Measurements from ENCODE around the gene GPC6.

GPC6 gene

DNA sequence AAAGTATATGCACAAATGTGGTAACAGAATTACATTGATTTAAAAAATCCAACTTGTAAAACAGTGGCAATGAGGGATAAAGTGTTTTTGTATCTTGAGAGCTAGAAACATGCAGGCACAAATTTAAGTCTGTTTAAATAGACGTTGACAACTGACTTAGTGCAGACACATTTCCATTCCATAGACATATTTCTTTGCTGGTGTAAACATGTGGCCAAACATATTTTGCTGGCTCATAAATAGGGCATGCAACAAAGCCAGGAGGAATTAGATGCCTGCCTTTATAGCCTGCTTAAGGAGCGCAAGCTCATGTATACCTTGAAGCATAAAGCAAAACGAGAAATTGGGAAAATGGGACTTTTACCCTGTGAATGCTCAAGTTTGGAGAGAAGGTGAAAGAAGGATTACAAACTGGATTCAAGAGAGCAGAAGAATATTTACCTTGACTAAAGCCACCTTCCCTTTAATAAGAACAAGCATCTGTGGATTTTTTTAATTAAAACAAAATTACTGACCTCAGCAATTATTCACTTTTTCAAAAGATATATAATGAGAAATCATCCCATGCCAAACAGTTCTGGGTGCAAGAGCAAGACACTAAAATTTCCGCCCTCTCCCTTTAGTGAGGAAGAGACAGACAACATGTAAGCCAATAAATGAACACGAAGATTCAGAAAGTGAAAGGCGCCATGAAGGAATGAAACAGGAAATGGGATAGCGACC, 1181.9 kb downstream of the GPC6 start:
- no peak for DNase-seq

DNA sequence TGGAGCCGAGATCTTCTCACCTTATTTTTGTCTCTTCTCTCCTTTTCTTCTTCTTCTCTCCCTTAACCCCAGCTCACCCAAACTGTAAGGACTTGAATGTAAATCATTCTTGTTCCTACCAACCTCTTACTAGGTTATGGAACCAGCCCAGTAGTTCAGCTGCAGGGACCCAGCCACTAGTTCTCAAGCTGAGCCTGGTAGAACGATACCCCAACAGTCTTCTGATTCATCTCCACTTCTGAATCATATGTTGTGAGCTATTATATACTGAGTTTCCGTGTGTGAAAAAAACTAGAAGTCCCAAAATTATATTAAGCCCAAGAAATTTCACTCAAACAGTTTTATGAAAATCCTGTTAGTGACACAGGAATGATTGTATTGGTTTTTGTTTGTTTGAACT, 1185.1 kb downstream of the GPC6 start:
- DNase-seq, result no peak

DNA sequence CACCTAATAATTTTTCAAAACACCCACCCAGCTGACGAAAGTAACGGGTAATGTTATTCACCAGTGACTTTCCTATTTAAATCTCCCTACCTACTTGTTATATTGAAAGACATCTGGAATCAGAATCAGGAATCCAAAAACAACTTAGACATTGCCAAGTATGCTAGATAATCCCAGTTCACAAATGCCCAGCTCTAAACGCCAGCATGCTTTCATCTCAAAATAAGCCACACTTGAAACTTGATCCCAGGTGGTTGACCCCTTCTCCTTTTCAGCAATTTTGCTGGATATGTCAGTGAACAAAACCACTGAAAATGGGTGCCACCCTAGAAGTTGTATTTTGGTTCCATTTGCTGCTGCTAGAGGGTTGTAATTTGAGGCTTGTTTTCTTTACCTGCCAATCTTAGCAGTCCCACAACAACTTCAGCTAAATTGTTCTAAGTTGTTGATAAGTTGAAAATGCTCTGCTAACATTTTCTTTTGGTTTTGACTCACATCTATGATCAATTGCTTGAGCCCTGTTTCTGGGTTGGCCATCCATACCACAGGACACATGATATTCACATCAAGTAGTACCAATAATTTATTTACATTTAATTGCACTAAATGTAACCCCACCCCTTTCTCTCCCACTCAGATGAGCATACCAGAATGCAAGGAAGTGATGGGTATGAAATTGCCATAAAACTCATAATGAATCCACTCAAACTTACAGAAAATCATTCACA, 1186.4 kb downstream of the GPC6 start:
- no peak for DNase-seq

DNA sequence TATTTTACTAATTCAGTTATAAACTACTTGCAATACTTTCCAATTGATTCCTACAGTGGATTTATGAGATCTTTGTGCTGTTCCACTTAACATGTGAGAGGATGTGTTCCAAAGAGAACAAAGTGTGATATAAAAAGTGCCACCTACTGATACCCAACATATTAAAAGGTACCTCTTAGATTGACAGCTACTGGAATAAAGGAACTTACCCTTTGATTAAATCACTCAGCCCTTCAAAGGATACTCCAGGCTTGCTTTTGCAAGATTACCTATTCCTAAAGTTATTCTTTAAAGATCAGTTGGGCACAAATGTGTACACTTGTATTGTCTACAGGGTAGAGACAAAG, 1187.0 kb downstream of the GPC6 start:
- DNase-seq, result no peak

- no peak for DNase-seq
Measured at GRCh38 chr13:94414141-94414540, 1187.5 kb downstream of the GPC6 start.

DNA sequence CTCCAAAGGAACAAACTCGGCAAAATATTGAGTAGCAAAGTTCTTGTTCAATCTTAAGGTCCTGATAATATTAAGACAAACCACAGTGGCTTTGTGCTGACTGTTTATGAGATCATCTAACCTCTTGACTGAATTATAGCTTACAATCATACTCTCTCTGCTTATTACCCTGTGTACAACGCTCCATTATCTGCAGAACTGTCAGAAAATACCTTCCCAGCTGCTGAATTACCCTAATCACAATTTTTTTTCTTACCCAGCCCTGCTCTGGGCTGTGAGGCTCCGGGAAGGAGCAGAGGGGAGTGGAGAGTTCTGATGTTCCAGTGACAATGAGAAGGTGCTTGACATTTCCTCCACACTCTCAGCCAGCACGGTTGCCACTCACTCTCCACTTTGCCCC, 1188.1 kb downstream of the GPC6 start:
- no peak for DNase-seq

GRCh38 chr13:94415500-94416237, 1189.1 kb downstream of the GPC6 start:
- DNase-seq, result no peak

DNA sequence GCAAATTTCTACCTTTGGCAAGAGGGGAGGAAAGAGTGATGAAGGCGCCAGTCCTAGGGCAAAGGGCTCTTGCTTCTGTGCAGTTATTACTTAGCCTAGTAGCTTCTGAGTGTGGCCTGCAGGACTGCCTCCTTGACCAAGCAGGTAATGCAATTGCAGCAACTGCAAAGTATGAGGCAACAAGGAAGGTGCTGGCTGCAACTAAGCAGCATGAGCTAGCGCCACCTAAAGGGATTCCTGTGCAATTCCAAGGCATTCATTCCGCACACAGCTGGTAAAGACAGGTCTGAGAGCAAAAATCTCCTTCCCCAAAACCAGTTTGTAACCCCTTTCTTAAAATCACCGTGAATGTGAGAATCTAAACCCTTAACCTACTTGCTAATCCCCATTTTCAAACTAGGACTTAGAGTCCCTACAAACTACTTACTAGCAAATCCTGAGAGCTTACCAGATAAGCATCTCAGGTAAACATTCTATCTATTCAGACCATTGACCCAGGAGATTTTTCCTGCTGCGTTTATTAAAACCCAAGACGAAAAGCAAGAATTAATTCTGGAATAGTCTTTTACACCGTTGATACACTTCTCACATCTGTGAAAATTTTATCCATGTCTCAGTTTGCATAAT, 1190.0 kb downstream of the GPC6 start:
- DNase-seq, result no peak

DNA sequence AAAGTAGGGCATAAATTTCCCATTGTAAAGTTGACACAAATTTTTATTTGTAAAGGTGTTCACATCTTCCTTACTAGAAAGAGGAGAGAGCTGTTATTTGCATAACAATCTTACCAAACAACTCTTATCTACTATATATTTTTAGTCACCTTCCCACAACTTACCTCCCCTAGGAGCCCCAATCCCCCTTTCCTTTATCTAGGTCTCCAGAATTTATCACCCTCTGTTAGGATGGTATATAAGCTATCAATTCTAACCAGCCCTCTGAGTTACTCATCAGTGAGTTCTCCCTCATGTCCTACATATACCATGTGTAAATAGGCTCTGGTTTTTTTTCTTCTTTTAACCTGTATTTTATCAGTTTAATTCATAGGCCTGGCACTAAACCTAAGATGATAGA, 1190.7 kb downstream of the GPC6 start:
- no peak for DNase-seq

GRCh38 chr13:94419304-94419924, 1192.8 kb downstream of the GPC6 start:
- DNase-seq, result no peak

DNA sequence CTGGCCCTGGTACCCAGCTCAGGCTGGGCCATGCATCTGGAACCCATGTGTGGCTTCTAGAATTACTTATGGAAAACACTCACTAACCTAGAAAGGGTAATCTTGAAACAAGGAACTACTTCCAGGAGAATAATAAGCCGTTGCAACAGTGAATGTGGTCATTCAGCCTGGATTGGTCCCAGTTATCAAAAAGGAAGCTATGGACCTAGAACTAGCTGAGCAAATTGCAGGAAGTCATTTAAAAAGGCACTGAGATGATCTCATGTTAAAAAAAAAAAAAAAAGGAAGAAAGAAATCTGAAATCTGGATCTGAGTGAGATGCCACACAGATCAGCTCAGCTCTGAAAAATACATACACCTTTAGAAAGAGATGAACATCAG, 1193.3 kb downstream of the GPC6 start:
- DNase-seq, result no peak

DNA sequence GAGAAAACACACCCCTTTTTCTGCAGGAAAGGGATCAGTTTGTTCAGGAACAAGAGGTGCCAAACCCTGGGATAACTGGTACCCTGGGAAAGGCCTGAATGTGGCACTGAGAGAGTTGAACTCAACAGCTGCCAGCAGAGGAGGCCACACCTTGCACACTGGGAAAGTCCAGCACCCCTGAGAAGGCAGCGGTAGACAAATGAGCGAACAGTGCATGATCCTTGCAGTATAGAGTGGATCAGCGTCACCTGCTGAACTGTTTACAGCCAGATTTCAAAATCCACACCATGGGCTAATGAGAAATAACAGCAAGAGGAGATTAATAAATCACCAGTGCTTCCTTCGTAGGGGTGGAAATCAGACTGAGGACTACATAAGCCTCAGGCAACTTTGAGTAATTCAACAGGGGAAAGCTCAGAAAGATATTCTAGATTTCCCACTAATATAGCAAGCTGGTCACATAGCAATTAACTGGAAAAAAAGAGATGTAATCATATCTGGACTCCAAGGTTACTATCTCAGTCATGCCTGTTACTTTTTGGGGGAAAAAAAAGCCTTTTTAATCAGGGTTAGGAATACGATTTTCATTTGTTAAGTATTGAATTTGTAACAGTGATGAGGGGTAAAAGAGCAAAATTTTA, 1200.8 kb downstream of the GPC6 start:
- no peak for DNase-seq

GRCh38 chr13:94431574-94431973, 1205.0 kb downstream of the GPC6 start:
- DNase-seq, result no peak

DNA sequence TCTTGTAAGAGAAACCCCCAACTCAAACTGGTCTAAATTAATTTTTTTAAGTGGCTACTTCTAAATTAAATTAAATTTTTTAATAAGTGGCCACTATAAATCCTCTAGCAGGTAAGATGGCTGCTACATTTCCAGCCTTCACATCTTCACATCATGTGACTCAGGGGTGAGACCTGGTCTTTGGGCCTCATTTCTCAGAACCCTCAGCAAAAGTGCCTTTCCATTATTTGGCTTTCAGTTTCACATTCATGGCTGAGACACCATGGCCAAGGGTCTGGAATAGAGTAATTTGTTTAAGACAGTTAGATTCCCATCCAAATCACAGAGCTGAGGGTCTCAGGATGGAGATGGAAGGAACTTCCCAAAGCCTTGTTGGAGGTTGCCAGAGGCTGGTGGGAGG, 1205.4 kb downstream of the GPC6 start:
- no peak for DNase-seq

DNA sequence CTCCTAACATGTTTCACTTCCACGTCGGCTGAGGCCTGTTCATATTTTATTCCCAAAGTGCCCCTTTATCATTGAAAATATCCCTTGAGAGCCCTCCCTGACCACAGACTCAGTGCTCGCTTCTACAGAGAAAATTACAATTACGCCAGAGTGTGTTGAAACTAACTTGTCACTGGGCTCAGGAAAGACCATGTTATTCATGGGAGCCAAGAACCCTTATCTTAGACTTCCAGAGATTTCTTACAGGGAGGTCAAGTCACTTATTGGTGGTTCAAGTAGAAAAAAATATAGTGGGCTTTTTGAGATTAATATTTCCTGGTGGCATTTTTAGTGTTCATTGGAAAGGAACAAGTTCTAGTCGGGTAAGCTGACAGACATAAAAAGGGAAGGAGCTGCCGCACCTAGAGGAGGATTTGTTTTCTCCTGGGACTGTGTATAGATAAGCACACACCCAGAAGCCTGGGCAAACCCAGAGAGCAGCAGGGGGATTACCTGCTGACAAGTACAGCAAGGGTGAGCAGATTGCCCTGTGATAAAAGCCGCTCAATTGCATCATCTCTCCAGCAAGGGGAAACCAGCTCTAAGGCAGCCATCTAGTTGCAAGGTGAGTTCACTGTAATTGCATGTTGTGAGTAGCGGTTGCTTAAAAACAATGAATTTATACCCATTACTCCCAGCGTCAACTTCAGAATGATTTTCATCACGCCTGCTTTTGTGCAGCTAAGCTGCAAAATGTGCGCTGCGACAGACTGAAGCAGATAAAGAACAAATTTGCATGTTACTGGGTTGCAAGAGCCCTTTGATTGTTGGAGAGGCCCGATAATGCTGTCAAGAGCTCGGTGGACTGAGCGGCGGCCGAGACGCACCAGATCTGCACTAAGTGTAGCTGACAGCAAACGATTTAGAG, 1206.7 kb downstream of the GPC6 start:
- no peak for DNase-seq

- DNase-seq, result no peak
Measured at GRCh38 chr13:94435604-94436226, 1209.1 kb downstream of the GPC6 start.

DNA sequence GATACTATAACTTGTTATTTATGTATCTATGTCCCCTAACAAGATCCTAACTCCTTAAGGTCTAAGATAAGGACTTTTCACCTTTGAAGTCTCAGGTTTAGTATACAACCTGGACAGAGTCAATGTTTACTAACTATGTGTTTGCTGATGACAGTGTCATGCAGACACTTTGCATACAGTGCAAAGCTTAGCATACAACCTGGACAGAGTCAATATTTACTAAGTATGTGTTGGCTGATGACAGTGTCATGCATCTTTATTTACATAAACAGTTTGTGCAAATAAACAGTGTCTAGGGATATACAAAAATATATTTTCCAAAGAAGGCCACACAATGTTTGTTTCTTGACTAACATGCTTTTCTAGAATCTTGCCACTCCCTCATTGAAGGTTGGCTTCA, 1218.2 kb downstream of the GPC6 start:
- DNase-seq, result no peak

- DNase-seq, result no peak
Measured at GRCh38 chr13:94454334-94454733, 1227.7 kb downstream of the GPC6 start.

- no peak for DNase-seq
Measured at GRCh38 chr13:94454906-94455305, 1228.3 kb downstream of the GPC6 start.

DNA sequence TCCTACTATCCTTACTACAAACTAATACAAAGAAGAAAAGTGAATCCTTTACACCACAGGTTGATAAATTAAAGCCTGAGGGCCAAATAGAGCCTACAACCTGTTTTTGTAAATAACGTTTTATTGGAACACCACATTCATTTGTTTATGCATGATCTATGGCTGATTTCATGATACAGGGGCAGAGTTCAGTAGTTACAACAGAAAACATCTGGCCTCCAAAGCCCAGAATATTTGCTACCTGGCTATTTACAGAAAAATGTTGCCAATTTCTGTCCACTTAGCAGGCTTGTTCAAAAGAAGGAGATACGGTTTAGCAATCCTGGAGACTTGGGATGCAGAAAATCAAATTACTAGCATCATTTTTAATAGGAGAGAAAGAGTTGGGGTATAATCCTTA, 1228.8 kb downstream of the GPC6 start:
- DNase-seq, result no peak
